CD4-positive, alpha-beta T cell treated with Interleukin-6 at 100 ng/mL for 8 hours (primary cell): ENCODE measurements around the gene SLC6A12.
"Not testable (repeated sequence)": the region's sequence is repeated elsewhere in the genome, so short reads cannot be mapped to it uniquely, and the experiment has no call there.

Experiments
- DNase-seq: peaks from one replicate; pipeline ENCODE4 v3.0.0-alpha.2; 2020; ENCODE audit warnings: mixed read lengths, low spot score

SLC6A12 gene

DNA sequence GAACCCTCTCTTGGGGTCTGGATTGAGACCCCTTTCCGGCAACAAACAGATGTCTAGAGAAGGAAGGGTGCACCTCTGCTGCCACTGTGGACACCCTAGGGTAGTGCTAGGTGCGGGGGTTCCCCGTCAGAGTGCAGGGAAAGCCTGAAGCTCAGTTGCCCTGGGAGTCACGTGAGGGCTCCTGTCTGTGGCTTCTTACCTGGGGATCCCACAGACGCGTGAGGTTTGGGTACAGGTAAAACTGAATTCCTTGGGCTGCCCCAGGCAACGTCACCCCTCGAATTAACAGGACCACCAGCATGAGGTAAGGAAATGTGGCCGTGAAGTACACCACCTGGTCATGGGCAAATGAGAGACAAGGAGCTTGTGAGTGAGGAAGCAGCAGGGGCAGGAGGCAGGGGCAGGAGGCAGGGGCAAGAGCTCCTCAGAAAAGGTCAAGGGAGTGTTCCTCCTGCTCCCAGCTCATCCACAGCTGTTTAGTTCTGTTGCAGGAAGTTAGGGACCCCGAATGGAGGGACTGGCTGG is 21.0 kb upstream of the SLC6A12 start:
- no peak for DNase-seq

DNA sequence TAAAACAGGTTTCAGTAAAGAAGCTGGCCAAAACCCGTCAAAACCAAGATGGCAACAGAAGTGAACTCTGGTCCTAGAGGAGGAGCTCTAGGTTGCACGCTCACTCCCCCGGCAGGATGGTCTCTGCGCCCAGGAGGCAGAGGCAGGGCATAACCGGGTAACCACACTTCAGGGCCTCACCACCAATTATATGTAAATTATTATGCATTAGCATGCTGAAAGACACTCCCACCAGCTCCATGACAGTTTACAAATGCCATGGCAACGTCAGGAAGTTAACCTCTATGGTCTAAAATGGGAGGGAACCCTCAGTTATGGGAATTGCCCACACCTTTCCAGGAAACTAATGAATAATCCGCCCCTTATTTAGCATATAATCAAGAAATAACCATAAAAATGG is 20.1 kb upstream of the SLC6A12 start:
- no peak for DNase-seq

DNA sequence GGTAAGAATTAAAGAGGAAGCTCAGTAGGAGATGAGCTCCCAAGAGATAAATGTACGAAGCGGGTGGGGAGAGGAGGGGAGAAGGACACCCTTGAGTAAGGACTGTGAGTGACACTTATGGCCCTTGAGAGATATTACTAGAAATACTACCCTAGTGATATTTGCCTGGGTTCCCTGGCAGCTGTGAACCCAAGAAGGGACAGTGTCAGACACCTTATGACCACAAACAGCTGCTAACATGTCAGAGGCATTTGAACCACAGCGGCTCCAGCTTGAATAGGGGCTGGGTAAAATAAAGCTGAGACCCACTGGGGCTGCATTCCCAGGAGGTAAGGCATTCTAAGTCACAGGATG is 19.6 kb upstream of the SLC6A12 start:
- no peak for DNase-seq

DNA sequence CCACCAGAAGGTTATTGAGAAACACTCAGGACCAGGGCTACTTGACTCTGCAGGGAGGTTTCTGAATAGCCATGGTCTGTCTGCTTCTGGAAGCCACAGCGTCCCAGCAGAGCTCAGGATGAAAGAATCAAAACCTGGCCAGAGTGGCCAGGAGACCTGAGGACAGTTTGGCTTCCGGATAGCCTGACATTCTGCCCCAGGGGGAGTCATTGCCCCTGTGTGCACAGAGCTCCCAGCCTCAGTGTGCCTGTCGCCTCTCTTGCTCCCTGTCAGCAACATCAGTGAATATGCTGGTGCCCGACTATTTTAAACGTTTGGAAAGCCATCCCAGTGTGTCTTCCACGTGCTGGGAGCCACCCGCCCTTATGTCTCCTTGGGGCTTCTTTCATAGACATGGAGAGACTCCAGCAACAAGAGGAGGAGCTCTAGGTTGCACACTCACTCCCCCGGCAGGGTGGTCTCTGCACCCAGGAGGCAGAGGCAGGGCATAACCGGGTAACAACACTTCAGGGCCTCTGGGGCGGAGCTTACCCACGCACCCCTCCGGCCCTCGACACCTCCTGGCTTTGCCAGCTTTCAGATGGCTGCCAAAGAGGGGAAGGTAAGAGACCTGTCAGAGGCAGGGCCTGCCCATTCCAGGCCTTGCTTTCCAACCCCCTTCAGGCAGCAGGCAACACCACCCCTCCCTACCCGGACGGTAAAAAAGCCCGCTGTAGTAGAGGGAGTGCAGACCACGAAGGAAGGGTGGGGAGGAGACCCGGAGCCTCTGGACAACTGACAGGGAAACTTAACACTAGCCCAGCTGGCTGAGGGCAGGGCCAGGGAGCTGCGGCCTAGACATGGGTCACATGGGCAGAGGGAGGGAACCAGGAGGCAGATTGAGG is 19.0 kb upstream of the SLC6A12 start:
- DNase-seq: no peak

DNA sequence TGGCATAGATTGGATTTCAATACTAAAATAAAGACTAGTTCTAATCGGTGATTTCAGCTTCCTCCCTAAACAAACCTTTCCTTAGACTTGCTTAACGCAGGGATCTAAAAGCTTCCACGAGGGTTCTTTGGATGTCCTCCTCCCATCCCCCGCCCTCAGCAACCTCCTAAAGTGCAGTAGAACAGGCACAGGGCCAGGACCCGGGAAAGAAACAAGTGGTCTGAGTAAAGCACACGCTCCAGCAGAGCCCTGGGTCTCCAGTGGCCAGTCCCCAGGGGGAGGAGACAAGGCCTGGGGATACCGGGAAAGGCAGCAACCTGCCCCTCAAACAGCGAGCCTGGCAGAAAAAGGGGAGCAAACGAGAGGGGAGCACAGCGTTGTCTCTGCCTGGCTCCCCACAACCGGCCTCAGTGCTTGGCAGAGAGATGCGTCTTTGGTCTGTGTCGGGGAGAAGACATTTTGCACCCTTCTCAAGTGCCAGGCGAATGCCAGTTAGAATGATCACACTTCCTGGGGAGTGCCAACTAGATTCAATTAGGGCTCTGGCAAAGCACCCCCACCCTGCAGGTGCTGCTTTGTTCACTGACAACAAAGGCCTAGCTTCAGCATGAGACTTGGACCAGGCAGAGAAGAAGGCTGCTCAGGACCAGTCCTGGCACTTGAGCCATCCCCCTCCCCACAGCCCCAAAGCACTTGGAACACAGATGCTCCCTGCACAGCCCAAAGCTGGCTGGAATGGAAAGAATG is 17.1 kb upstream of the SLC6A12 start:
- DNase-seq: no peak

DNA sequence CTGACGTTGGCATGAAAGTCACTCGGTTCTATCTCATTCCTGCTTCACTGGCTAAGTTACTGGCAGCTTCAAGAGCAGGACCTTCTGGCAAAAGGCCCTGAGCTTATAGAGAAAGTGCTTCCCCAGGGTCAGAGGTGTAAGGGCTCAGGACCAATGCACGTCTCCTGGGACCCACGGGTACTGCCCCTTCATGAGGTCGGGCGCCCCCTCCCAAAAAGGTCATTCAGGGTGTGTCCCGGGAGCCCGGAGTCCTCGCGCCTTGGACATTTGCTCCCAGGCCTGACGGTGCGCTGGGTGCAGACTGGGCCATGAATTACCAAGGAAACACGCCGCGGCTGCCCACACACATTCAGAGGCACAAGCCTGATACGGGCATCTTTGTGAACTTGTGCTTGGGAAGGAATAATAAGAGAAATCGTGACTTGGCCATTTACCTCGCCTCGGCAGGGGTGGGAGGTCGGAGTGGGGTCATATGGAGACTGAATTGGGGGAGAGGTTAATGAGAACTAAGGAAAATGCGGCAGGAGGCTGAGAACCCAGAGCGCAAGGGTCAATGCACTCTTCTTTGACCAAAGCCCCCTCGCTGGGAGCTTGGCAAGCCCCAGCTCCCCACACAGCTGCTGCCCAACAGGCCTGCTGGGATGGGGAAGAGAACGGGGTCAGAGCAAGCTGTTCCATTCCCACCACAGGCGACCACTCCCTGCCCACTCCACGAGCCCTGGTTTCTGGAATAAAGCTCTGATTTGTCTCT is 15.7 kb upstream of the SLC6A12 start:
- no peak for DNase-seq

DNA sequence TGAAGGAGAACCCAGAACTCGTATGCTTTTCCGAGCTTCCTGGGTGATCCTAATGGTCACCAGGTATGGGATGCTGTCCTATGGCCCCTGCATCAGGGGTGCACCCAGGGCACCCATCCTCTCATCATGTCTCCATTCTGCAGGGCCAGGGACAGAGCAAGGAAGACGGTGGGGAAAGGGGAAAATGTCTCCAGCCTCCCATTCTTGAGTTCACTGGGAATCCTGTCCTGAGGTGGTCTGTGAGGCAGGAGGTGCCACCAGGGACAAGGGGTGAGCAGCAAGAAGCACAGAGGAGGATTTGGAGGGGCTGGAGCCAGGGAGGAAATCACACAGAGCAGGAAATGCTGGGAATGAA is 14.9 kb upstream of the SLC6A12 start:
- no peak for DNase-seq

DNA sequence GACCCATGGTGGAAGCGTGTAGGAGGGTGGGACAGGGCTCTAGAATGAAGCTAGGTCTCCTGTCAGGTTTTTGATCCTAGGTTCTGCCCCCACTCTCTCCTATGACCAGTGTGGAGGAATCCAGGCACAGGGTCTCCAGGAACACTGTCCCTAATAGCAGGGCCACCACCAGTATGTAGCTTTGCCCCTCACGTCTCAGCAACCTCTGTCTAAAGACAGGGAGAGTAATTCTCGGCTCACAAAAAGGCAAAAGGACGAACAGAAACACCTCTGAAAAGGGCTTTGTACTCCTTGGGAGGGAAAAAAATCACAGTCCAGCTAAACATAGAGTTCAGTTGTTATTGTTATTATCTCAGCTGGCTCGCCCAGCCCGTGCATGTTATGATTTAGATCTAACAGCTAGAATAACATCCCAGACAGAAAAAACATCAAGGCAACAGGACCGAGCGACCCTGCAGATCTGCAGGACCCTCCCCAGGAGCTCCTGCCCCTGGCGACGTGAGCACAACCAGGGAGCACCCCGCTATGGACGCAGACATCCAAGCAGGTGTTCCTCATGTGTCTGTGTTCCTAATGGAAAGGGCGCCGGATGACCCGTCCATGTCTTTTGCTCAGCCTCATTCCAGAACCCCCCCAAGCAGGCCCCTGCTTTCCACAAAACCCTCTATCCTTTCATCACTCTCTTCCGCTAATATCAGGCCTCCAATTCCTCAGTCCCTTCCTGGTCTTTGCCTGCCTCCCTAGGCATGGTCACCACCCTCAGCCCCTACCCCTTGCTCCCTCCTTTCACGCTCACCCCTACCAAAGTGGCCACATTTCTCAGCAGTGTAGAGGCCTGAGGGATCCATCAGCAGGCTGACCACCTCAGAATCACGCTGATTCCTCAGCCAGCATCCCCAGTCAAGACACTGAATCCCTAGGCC is 14.2 kb upstream of the SLC6A12 start:
- DNase-seq: no peak

DNA sequence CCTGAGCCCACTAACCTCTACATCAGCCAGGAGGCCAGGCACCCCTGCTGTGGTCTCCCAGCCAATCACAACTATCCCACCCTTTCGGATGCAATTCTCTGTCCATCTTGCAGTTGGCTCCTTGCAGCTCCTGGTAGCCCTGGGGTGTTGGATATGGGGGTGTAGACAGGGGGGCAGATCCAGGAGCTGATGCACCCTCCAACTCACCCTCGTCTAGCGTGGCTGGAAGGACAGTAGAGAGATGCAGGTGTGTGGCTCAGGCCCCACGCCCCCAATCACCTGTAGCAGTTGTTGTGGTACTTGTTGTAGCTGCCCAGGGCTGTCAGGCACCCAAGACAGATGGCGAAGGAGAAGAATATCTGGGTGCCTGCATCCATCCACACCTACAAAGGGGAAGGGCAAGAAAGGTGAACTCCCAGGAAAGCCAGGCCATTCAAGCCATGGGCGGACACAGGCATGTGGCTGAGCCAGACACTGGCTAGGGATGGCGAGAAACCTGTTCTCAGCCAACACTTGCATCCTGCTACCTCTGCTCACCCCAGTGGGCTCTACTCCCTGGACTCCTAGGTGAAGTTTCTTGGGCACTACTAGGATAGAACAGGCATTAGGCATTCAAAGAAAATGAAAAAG is 13.4 kb upstream of the SLC6A12 start:
- no peak for DNase-seq

DNA sequence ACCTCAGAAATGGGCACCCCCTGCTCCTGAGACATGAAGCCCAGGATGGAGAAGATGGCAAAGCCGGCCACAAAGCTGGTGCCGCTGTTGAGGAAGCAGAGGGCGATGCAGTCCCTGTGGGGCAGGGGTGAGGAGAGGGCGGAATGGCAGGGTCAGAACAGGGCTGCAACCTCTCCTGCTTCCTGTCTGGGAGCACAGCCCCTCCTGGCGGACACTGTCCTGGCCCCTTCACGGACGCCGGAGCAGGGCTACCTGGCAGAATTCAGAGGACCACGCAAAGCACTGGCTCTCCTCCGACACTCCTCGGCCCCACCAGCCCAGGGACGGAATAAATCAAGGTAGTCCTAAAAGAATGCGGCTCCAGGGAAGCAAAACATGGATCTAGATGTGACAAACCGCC is 12.4 kb upstream of the SLC6A12 start:
- no peak for DNase-seq

DNA sequence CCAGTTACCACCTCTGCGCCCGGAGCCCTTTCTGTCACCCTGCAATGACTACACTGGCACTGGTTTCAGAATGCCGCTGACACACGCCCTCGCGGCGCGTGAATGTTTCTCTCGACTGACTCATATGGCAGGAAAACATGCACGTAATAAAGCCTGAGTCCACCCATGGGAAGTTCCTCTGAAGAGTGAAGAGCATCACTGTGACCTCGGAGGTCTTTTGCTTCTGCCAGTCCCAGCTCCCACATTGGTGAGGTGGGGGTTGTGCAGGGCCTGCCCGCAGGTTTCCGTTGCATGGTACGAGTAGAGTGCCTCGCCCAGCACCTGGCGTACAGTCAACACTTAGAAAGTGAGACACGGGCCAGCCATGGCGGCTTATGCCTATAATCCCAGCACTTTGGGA is 11.1 kb upstream of the SLC6A12 start:
- no peak for DNase-seq

DNA sequence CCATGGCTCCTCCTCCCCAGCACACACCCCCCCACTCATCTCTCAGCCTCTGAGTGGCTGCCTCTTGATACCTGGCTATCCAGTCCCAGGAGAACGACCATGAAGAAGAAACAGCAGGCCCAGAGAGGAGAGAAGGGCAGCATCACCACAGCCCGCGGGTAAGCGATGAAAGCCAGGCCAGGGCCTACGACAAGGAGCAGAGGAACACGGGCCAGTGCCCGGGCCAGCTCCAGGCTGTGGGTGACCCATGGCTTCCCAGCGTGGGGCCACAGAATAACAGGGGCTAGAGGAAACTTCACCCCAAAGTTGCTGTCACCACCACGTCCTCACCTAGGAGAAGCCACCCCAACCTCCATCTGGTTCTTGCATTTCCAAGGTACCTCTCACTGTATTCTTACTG is 10.4 kb upstream of the SLC6A12 start:
- DNase-seq: no peak

DNA sequence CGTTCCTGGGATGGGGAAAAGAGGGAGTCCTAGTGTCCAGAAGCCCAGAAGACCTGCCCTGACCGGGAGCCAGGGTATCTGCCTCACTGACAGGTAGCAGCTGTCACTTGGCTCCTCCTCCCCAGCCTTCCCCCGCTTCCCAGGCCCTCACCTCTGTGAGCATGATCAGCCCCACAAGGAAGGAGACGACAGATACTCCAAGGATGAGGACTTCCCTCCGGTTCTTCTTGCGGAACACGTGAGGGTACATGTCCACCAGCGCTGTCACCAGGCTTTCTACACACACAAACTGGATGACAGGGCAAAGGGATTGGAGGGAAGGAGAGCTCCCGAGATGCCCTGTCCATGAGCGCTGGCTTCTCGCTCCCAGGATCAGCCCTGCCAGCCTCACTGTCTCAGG is 9.9 kb upstream of the SLC6A12 start:
- no peak for DNase-seq

DNA sequence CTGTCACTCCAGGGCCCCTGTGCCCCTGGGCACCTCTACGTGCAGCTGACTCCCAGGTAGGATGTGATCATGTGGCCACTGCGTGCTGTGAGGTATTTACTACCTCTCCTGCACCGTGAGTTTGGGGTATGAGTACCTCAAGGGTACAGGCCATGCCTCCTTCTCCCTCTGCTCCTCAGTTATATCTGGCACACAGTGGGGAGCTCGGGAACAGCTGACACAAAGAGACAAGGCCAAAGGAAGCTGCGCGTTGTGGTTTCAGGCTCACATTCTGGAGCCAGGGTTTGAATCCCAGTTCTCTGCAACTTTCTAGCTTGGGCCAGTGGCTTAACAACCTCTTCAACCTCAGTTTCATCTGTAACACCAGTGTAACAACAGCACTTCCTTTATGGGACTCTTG is 7.8 kb upstream of the SLC6A12 start:
- DNase-seq: no peak

DNA sequence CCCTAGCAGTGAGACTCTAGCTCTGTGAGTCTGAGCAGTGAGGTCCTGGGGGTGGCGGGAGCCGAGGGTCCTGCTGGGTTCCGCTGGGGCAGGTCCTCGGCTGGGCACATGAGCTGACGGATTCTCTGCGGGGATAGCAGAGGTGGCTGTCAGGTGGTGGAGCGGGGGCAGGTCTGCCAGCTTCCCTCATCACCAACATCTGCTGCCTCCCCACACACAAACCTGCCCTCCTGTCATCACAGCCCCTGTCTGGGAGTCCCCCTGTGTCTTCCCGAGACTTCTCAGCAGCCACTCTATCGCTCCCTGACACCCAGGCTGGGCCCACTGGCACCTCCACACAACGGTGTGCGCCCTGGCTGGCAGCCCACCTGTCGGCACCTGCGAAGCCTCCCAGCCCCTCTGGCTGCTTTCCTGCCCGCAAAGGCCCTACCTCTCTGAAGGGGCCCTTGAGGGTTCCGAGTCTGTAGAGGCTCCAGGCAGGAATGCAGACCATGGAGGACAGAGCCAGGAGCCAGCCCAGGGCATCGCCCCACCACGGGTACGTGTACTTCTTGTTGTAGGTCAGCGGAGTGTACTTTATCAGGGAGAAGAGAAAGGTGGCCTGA is 7.1 kb upstream of the SLC6A12 start:
- no peak for DNase-seq

DNA sequence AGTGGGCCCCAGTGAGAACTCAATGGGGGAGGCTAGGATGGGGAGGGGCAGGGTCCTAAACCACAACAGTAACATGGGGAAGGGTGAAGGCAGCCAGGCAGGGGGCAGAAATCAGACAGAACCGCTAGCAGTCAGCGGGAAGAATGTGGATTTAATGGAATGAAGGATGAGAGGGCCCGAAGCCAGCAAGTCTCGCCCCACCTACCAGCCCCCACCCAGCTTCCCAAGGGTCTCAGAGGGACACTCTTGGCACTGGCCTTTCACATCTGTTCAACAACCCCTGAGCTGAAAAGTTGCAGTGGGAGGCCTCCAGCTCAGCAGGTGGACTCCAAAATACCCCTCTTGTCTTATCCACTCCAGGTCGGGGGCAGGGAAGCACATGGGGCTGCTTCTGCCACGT is 6.5 kb upstream of the SLC6A12 start:
- no peak for DNase-seq

DNA sequence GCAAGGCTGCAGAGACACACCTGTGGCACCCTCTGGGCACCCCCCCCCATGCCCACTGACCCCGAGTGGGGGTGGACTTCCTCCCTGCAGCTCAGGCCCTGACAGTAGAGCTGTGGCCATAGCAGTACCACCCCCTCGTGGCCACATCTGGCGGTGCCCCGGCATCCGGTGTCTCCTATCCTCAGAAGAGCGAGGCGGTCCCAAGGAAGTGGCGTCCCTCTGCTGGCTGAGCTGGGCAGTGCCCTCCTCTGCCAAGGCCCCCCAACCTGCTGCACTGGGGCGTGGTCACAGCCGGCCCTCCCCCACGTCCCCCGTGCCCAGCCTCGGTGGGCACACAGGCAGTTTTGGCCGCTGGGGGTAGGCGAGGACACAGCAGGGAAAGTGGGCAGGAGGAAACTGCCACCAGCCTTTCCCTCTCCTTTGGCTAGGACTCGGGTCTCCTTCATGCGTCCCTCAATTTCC is 6.0 kb upstream of the SLC6A12 start:
- peak; percentile 13 for DNase-seq

DNA sequence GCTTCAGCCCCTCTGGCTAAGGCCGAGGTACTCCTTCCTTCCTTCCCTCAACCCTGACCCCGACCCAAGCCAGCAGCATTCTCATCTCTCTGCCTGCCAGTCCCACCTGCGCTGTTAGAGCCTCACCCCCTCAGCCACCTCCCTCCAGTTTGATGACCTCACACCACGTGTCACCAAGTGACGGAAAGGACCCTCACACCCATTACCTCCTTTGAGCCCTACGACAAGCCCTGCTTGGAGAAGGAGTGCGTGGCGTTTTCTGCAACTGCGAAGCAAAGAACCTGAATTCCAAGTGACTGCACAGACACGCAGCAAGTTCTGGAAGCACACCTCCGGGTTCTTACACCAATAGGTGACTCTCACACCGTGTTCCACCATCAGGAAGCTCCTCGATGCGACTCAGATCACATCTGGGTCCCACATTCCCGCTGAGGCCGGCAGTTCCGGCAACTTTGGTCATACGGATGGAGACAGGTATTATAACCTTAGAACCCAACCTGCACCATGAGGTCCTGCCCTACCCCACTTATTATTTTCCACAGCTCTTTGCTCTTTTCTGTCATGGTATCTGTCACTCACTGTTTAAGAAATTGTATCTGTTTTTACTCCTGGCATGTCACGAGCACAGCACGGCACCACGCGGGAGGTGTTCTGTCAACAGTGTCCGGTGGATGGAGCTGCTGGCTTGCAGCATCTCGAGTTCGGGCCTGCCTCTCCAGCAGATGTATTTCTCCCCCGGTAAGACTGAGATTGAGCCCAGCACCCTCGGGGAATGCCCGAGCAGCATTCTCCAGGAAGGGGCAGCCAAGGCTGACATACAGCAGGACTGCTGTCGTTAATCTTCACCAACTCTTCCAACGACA is 5.0 kb upstream of the SLC6A12 start:
- DNase-seq: no peak

DNA sequence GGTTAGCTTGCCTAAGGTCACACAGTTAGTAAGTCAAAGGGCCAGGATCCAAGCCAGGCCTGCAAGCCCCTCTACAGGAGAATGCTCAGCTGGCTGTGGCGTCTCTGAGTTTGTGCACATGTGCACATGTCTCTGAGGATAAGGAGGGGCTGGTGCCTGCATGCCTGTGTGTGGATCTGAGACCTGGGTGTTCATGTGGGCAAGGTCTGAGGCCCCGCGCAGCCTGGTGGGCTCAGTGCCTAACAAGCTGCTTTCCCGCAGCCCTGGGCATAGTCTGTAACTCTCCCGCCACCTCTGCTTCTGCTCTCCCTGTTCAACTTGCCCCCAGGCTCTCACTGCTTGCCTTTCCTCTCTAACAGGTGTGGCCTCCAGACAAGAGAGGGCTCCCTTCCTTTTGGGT is 4.3 kb upstream of the SLC6A12 start:
- DNase-seq: no peak

DNA sequence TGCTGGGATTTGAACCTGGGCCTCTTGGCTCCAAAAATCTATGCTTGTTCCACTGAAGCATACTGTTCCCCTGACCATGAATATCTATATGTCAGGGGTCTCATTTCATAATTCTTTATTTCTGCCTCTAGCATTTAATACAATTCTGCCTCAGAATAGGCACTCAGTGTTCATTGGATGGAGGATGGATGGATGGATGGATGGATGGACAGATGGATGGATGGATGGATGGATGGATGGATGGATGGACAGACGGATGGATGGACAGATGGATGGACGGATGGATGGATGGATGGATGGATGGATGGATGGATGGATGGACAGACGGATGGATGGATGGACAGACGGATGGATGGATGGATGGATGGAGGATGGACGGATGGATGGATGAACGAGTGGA is 3.1 kb upstream of the SLC6A12 start:
- DNase-seq: not testable (repeated sequence)
